Stimulated activated CD8-positive, alpha-beta memory T cell treated with anti-CD3 and anti-CD28 coated beads, Interleukin-4, amount 100 ng/mL, for 48 hours (primary cell): Measurements from ENCODE around the gene ACACB.

Experiments used
- DNase-seq: peaks from one replicate; pipeline ENCODE4 v3.0.0-alpha.2; 2020

ACACB gene

DNA sequence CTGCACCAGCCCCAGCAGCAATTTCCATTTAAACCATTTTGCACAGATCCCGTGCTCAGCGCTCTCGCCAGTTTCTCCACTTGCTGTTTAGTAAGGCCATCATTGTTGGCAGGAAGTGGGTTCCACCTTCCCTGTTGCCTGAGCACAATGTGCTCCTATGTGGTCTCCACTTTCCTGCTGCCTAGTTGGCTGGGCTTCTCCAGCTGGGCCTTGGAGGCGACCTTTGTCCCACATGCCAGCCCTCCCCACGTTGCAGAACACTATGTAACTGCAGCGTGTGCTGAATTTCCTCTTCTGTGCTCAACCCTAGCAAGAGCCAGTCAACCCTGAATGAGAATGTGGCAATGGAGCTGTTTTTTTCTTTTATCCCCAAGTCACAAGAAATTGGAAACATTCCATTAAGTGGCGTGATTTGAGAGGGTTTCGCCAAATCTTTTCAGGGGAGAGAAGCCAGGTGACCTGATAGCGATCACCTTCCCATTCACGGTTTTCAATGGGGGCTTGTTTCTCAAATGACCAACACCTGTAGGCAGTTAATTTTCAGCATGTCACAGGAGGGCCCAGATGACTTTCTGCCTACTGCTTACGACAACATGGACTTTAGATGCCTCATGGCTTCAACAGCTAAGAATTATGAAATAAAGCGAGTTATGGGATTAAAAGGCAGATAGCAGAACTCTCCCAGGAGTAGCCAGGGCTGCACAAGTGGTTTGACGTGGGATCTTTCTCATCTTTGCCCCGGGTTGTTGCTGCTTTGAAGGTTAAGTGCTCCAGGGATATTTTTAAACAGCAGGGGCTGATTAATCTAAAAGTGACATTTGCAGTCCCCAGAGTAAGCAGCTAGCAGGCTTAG, at the start of gene ACACB:
Gene ACACB, plus strand, starts transcription at position 830 of the 853 bp plus-strand sequence. CDS start 22,819 bp downstream, outside the sequence.
- DNase-seq: no peak

DNA sequence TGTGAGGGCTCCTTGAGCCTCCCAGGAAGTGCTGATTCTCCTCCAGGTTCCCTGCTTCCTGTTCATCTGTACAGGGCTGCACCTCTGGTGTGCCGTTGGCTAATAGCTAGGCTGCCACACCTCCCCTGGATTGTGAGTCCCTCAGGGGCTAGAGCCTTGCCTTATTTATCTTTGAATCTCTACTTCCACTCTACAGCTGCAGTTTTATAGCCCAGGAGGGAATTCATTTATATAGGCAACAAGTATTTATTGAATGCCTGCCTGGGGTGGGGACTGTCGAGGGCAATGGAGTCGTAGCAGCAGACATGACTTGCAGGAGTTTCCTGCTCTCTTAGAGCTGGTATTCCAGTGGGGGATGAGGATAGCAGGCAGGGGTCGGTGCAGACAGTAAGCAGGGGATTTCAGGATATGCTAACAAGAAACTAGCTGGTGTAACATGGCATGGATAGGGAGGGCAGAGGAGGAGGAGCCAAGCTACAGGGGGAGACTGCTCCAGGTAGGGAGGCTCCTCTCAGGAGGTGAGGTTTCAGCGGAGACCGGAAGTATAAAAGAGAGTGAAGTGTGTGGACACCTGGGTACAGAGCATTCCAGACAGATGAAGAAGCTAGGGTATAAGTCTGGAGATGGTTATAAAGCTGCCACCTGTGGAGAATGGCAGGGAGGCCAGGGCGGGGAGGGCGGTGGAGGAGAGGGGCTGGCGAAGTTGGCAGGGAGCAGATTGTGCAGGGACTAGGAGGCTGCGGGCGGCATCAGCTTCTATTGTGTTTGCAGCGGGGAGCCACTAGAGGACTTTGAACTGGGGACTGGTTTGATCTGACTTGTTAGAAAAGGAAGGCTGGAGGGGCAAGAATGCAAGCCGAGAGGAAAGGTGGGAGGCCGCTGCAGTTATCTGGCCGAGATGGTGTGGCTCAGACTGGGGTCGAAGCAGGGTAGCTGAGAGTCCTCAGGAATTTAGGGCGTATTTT, 46.8 kb upstream of the ACACB start:
- no peak for DNase-seq

DNA sequence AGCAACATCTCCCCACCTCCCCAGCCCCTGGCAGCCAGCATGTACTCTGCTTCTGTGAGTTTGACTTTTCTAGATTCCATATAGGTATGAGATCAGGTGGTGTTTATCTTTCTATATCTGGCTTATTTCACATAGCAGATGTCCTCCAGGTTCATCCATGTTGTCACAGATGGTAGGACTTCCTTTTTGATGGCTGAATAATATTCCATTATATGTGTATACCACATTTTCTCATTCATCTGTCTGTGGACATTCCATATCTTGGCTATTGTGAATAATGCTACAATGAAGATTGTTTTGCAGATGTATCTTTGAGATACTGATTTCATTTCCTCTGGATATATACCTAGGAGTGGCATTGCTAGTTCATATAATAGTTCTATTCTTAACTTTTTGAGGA, 41.5 kb upstream of the ACACB start:
- no peak for DNase-seq

DNA sequence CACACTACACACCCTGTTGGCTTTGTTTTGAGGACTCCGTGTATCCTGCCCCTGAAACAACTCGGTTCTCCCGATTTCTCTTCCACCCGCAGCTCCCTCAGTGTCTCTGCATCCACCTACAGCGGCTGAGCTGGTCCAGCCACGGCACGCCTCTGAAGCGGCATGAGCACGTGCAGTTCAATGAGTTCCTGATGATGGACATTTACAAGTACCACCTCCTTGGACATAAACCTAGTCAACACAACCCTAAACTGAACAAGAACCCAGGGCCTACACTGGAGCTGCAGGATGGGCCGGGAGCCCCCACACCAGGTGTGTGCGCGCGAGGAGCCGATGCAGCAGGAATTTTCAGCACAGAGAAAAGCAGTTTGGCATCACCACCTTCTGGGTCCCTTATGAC, 33.6 kb upstream of the ACACB start:
- no peak for DNase-seq

DNA sequence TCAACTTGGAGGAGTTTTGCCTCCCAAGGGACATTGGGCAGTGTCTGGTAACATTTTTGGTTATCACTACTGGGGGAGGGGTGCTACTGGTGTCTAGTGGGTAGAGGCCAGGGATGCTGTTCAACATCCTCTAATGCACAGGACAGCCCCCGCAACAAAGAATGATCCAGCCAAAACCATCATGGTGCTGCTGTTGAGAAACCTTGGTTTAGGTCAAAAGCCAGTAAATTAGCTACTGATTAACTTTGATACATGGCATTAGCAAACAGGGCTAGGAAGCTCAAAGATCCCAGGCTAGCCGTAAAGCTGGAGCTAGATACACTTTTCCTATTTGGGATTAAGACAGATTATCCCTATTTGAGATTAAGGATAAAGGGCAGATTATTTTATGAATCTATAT, 32.0 kb upstream of the ACACB start:
- DNase-seq: no peak

DNA sequence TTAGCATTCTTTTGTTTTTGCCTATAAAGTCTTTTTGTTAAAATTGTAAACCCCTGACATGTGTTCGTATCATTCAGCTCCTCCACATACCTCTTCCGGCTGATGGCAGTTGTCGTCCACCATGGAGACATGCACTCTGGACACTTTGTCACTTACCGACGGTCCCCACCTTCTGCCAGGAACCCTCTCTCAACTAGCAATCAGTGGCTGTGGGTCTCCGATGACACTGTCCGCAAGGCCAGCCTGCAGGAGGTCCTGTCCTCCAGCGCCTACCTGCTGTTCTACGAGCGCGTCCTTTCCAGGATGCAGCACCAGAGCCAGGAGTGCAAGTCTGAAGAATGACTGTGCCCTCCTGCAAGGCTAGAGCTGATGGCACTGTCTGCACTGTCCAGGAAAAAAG, 30.8 kb upstream of the ACACB start:
- DNase-seq: no peak

DNA sequence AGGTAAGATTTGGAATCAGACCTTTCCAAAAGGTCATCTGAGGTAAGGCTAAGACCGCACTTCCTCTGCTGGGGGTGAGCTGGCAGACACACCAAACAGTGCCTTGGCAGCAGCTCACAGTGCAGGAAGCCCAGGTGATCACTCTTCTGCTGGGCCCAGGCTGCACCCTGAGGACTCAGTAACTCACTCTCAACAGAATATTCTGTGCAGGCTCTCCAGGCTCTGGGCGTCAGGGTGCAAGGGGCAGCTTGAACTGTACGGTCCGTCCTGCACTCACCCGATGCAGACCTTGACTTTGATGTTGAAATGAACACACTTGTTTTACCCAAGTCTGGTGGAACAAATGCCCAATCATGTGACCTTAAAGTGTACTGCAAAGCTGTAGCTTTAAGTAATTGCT, 29.1 kb upstream of the ACACB start:
- no peak for DNase-seq

DNA sequence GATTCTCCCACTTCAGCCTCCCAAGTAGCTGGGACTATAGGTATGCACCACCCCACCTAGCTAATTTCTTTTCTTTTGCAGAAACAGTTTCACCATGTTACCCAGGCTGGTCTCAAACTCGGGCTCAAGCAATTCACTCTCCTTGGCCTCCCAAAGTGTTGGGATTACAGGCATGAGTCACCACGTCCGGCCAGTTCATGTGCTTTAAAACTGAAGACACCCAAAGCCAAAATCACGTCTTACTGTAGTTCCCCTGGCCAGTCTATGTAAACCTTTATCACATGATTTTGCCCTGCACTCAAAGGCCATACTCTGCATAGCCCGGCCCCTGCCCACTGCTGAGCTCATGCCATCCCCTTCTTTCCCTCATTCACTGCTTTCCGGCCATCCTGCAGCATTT, 27.6 kb upstream of the ACACB start:
- DNase-seq: no peak

DNA sequence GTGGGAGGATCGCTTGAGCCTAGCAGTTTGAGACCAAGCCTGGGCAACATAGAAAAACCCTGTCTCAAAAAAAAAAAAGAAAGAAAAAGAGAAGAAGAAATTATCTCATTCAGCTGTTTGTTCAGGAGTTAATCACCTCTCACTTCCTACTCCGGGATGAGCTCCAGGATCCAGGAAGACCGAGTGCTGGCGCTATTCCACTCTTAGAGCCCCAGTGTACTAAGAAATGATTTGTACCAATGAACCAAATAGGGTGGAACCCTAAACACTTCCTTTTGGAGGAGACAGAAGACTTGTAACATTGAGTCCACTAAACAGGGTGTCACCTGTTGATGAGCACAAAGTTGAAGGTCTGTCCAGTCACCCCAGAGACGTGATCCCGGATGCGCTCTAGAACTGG, 26.7 kb upstream of the ACACB start:
- DNase-seq: no peak

DNA sequence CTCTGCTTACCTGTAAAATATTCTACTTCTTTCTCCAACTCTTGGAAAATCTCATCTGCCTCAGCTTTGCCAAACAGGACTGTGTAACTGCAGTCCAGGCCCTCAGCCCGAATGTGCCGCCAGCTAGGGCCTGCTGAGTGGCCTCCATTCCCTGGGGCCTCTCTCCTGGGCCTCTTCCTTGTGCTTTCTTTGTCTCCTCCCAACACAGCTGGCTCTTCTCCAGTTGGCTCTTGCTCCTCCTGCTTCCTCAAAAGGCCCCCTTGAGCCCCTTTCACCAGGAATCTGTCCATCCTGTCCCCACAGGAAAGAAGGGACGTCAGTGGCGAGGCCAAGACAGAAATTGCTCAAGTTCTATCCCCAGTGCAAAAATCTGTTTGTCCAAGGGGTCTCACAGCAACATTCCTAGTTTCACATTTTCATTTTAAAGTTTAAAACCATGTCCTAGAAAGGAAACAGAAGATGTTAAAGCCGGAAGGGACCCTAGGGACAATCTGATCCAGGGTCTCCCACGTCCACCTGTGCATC, 23.8 kb upstream of the ACACB start:
- DNase-seq: no peak

DNA sequence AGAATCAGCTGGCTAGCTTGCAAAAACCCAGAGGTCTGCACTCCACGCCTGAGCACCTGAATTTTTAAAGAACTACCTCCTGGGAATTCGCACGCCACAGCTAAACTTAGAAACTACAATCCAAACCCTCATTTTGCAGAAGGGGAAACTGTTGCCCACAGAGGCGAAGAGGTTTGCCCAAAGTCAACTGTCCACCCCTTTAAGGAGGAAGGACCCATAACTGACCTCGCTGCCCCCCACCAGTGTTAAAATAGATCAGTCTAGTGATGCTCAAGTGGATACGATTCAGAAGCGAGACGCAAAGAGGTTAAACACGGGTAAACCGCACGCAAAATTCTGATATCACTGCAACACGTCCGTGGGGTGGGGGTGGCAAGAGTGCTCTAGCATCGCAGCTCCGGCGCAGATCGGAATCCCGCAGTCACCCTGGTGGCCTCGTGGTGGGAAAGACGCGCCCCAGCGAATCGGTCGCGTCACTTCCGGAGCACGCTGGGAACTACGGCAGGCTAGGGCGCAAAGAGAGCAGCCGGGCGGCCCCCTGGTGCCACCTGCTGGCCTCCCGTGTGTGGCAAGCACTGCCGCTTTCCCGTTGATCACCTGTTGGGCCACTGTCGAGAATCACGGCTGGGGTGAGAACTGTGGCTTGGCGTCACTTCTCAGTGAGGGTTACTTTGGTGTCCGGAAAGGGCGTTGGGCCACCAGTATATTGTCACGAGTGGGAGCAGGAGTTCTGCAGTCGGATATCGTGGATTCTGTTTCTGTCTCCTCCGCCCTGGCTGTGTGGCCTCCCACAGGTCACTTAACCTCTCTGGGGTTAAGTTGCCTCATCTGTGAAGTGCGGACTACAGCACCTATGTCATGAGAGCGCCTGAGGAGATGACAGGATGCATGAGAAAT, 23.1 kb upstream of the ACACB start, which contains the start of gene ALKBH2:
Gene ALKBH2, minus strand, starts transcription at position 451 of the 897 bp plus-strand sequence. CDS start 686 bp downstream, outside the sequence.
- peak; percentile 96 for DNase-seq

DNA sequence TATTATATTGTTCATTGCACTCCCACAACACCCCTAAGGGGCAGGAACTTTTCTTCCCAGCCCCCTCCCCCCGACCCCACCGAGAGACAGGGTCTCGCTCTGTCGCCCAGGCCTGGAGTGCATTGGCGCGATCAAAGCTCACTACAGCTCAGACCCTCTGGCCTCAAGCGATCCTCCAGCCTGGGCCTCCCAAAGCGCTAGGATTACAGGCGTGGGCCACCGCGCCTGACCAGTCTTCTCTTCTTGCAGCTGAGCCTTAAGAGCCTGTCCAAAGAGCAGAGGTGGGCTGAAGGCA, 19.3 kb upstream of the ACACB start:
- DNase-seq: no peak

DNA sequence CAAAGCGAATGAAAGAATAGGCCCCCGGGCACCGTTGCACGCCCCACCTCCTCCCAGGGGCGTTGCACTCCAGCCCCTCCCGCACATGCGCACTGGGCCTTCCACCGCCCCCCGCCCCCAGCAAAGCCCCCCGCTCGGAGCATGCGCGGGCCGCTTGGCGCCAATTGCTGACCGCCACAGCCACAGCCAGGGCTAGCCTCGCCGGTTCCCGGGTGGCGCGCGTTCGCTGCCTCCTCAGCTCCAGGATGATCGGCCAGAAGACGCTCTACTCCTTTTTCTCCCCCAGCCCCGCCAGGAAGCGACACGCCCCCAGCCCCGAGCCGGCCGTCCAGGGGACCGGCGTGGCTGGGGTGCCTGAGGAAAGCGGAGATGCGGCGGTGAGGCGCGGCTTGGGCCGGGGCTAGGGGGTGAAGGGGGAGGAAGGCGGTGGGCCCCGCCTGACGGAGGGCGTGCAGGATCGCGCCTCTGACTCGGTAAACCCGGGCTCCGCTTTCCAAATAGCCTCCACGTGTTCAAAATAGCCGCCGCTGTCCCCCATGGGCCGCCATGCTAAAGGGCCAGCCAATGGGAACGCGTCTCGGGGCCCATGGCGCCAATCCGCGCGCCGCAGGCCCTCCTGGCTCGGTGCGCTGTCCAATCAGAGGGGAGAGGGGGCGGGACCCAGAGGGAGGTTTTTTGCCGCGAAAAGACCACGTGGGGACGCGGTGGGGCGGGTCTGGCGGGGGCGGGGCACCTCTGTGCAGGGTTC, 18.8 kb upstream of the ACACB start, which contains the start of gene UNG:
Gene UNG, plus strand, starts transcription at position 163 of the 748 bp plus-strand sequence. Its CDS starts 83 bp downstream, at position 246.
- DNase-seq: peak; percentile 97

DNA sequence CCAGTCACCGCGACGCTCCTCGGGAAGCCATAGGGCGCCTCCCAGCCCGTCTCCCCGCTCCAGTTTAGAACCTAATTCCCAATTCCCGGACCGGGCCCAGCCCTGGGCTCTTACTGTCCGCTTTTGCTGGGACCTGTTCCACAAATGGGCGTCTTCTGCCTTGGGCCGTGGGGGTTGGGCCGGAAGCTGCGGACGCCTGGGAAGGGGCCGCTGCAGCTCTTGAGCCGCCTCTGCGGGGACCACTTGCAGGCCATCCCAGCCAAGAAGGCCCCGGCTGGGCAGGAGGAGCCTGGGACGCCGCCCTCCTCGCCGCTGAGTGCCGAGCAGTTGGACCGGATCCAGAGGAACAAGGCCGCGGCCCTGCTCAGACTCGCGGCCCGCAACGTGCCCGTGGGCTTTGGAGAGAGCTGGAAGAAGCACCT, 18.2 kb upstream of the ACACB start:
- no peak for DNase-seq

DNA sequence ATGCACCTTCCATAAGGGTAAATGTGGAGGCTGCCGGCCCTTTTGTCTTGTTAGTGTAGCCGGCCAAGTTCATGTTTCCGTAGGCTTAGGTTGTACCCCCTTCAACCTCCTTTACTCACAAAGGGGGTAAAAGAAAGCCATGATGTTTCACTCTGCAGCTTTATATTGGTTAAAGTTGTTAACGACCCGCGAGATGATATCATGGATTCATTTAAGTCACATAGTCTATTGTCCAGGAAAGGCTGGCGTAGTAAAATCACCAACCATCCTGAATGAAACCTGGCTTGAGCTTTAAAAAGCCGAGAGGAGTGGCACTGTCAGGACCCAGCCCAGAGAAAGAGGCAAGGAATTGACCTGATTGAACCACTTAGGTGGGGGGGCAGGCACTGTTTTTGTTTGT, 17.7 kb upstream of the ACACB start:
- DNase-seq: no peak

DNA sequence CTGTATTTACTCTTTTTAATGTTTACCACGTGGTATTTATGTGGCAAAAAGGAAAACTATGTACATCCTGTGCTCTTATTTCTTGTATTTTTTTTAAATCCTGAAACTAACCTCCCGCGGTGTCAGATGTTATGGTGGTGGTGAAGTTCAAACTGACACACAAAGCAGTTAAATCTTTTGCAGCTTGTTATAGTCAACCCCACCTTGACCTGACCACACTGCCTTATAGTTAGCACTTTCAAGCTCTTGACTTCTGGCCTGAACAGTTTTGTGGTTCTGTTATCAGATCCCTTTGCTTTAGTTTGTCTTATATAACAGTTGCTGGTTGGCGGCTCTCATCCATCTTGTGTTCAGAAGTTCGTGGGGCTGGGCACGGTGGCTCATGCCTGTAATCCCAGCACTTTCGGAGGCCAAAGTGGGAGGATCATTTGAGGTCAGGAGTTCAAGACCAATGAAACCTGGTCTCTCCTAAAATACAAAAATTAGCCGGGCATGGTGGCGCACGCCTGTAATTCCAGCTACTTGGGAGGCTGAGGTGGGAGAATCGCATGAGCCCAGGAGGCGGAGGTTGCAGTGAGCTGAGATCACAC, 16.9 kb upstream of the ACACB start:
- no peak for DNase-seq

DNA sequence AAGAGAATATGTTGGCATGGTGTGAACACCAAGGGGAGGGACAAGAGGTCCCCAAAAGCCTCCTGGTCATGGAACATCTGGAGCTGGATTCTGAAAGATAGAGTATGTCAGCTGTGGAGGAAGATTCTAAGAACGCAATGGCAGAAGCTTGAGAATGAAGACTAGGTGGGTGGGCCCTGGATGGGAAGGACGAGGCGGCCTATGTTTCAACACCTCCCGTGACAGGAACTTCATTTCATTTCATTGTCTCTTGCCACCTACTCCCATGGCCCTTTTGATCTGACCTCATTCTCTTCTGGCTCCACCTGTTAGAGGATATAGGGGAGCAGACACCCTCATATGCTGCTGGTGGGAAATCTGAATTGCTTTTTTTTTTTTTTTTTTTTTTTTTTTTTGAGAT, 15.6 kb upstream of the ACACB start:
- DNase-seq: no peak

DNA sequence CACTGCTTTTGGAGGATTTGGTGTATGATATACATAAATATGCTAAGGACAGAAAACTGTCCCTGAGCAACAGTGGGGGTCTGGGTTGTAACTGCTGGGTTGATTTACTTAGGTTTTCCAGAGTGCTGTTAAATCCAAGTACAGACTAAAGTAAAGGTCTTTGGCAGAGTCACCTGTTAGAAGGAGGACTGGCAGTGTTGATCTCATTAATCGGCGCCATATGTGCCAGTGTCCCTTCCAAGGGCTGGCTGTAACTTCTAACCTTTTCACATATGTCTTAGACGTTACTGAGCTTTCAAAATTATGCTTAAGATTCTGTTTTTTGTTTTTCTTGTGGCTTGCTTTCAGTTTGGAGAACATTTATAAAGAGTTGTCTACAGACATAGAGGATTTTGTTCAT, 13.9 kb upstream of the ACACB start:
- DNase-seq: no peak

DNA sequence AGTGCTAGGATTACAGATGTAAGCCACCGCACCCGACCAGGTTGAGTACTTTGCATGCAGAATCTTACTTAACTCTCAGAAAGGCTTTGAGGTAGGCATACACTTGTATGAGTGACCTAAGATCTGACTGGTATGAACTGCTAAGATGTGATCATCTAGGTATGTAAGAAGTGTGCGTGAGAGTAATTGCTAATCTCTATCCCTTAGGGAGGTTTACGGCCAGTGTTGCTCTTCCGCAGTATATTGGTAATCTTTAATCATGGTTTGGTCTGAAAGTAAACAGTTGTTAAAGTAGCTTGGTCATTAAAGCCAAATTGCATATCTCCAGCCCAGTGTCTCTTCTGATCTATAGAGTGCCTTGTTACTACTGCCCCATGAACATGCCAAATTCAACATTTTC, 11.2 kb upstream of the ACACB start:
- no peak for DNase-seq

DNA sequence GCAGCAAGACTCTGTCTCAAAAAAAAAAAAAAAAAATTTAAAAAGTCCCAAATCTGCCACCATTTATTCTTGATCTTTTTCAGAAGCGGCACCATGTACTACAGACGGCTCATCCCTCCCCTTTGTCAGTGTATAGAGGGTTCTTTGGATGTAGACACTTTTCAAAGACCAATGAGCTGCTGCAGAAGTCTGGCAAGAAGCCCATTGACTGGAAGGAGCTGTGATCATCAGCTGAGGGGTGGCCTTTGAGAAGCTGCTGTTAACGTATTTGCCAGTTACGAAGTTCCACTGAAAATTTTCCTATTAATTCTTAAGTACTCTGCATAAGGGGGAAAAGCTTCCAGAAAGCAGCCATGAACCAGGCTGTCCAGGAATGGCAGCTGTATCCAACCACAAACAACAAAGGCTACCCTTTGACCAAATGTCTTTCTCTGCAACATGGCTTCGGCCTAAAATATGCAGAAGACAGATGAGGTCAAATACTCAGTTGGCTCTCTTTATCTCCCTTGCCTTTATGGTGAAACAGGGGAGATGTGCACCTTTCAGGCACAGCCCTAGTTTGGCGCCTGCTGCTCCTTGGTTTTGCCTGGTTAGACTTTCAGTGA, 6.5 kb upstream of the ACACB start:
- DNase-seq: no peak

DNA sequence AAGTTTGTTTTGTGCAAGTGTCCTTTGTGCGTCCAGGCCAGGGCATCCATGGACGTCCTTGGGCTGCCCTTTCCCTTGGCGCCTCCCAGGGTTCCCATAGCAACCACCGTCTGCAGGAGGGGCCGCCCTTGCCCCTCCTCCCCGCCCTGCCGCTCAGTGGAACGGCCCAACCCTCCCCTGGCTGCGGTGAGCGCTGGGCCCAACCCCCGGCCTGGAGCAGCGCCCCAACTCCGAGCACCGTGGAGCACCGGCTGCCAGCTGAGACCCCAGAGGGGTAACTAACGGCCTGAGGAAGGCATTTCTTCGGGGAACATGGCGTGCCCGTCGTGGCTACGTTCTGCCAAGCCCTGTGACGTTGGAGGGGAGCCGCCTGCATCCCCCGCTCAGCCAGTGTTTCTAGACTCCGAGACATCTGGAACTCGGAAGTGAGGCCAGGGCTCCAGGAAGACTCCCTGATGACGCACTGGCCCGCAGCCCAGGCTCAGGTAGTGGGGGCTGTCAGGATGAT, 5.3 kb upstream of the ACACB start:
- DNase-seq: peak; percentile 72
